ENCODE data around the gene COL6A3. TPM values are rescaled to one million over a fixed set of nuclear protein-coding genes. Genes with fewer than 3 reads are reported as not detected.

Gene COL6A3
- total and polyA plus RNA-seq, 8 donors, result 5.0 to 249 (median 17.1) TPM

DNA sequence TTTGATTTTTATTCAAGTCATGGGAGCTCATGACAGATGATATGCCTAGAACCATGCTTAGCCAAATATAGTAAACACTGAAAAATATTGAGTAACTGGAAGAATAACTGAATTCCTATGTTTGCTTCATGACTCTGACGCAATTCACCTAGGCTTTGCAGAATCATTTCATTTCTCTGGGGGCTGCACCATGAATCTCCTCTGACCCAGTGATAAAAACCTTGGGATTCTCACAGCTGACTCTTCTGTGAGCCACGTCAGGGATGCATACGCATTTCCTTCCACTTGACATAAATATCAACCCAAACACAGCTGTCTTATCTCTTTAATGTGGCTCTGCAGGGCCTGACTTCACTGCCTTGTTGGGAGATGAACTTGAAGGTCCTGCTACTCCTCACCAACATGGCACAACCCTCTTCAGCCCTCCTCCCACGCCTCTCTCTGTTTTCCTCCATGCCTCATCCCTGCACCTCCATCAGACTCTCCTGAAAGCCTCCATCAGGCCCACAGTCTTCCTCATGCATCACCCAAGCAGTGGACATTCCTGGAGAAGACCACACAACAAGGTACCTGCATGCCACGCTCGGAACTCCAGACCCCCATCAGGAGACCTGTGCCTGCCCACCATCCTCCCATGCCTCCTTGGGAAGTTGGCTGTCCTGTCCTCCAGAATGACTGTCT is 29.8 kb downstream of the COL6A3 start:
- intact Hi-C loops (cut with DNase I), result no loop called here
- H3K9me3 ChIP-seq, result no peaks in the 10 kb centered on the region
- H3K36me3 ChIP-seq, result no peaks in the 10 kb centered on the region
- TF ChIP-seq, protein P1, sequence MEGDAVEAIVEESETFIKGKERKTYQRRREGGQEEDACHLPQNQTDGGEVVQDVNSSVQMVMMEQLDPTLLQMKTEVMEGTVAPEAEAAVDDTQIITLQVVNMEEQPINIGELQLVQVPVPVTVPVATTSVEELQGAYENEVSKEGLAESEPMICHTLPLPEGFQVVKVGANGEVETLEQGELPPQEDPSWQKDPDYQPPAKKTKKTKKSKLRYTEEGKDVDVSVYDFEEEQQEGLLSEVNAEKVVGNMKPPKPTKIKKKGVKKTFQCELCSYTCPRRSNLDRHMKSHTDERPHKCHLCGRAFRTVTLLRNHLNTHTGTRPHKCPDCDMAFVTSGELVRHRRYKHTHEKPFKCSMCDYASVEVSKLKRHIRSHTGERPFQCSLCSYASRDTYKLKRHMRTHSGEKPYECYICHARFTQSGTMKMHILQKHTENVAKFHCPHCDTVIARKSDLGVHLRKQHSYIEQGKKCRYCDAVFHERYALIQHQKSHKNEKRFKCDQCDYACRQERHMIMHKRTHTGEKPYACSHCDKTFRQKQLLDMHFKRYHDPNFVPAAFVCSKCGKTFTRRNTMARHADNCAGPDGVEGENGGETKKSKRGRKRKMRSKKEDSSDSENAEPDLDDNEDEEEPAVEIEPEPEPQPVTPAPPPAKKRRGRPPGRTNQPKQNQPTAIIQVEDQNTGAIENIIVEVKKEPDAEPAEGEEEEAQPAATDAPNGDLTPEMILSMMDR (IDR thresholded peaks at IDR 0.05), result no peak
- 64 to 78% methylated on average over 6 of the region's 6 CpGs for WGBS, 2 donors
- no peak overlapping the region for H3K4me3 ChIP-seq
- ATAC-seq, result no peak
- FAIRE-seq, result no peak
- H3K27ac ChIP-seq, result no peak overlapping the region
- DNase-seq, result no peak
- no peaks in the 10 kb centered on the region for H3K27me3 ChIP-seq
- H3K4me1 ChIP-seq, result no peaks in the 10 kb centered on the region

DNA sequence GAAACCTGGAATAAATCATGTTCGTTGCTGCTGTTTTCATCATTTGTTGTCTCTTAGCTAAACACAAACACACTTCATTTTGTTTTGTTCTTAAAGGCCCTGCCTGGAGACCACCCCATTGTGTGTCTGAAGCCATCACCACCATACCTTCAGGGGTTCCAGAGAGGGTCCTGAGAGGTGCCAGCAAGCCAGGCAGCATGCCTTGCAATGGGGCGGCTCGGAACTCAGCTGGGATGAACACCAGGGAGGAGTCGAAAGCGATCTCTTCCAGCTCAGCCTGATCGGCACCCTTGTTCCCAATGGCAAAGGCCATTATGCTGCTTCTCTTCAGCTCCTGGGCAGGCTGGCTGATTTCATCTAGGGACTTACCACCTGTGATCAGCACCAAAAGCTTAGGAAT is 33.2 kb downstream of the COL6A3 start:
- H3K27me3 ChIP-seq, result no peaks in the 10 kb centered on the region
- H3K9me3 ChIP-seq, result no peaks in the 10 kb centered on the region
- H3K36me3 ChIP-seq, result no peaks in the 10 kb centered on the region
- 84 to 88% methylated on average over 6 of the region's 6 CpGs for WGBS, 2 donors
- ATAC-seq (no peak), DNase-seq (no peak), FAIRE-seq (no peak)
- H3K4me1 ChIP-seq, result no peaks in the 10 kb centered on the region
- TF ChIP-seq, protein P1 (IDR thresholded peaks at IDR 0.05), result no peak
- no peak overlapping the region for H3K27ac ChIP-seq
- no peak overlapping the region for H3K4me3 ChIP-seq
- intact Hi-C loops (cut with DNase I), result no loop called here

DNA sequence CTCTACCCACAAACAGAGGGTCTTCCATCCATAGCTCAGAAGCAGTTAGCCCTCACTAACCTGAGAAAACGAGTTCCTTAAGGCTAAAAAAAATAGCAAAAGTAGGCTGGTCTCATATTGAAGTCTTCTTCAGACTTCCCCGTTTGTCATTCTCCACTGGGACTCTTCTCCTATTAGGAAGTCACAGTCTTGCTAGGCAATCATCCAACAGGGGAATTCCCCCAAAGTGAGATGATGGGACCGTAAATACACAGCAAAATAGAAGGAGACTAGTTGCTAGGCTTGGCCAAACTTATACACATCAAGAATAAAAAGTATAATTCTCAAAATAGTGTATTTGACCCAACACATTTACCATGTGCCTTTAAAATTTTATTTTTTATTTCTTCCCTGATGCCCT is 34.3 kb downstream of the COL6A3 start:
- 37 to 41% methylated on average over 3 of the region's 3 CpGs for WGBS, 2 donors
- Histone ChIP-seq H3K27ac (no peak overlapping the region), H3K36me3 (no peaks in the 10 kb centered on the region), H3K4me1 (no peaks in the 10 kb centered on the region), H3K4me3 (no peak overlapping the region), H3K27me3 (no peaks in the 10 kb centered on the region), H3K9me3 (no peaks in the 10 kb centered on the region)
- FAIRE-seq, result no peak
- DNase-seq, result no peak
- intact Hi-C loops (cut with DNase I), result no loop called here
- no peak for ATAC-seq
- TF ChIP-seq, protein P1 (IDR thresholded peaks at IDR 0.05), result no peak

DNA sequence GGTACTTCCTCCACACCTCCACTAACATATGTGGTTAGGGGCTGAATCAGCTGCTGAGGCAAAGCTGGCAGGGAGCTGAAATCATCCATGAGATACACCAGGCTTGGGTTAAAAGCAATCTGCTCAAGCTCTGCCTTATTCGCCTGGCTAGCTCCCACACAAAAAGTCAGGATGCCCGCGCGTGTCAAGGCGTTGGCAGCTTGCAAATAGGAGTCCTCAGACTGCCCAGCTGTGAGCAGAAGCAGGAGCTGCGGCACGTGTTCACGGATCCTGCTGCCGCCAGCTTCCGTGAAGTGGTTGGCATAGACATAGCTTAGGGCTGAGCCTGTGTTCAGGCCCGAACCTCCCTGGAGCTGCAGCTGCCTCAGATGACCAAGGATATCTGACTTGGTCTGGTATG is 35.3 kb downstream of the COL6A3 start:
- no peak for DNase-seq
- Histone ChIP-seq H3K27ac (no peak overlapping the region), H3K36me3 (no peaks in the 10 kb centered on the region), H3K4me3 (no peak overlapping the region), H3K4me1 (no peaks in the 10 kb centered on the region), H3K27me3 (no peaks in the 10 kb centered on the region), H3K9me3 (no peaks in the 10 kb centered on the region)
- TF ChIP-seq, protein P1 (IDR thresholded peaks at IDR 0.05), result no peak
- ATAC-seq, result no peak
- no peak for FAIRE-seq
- 79 to 88% methylated on average over 11 of the region's 11 CpGs for WGBS, 2 donors
- intact Hi-C loops (cut with DNase I), result no loop called here

DNA sequence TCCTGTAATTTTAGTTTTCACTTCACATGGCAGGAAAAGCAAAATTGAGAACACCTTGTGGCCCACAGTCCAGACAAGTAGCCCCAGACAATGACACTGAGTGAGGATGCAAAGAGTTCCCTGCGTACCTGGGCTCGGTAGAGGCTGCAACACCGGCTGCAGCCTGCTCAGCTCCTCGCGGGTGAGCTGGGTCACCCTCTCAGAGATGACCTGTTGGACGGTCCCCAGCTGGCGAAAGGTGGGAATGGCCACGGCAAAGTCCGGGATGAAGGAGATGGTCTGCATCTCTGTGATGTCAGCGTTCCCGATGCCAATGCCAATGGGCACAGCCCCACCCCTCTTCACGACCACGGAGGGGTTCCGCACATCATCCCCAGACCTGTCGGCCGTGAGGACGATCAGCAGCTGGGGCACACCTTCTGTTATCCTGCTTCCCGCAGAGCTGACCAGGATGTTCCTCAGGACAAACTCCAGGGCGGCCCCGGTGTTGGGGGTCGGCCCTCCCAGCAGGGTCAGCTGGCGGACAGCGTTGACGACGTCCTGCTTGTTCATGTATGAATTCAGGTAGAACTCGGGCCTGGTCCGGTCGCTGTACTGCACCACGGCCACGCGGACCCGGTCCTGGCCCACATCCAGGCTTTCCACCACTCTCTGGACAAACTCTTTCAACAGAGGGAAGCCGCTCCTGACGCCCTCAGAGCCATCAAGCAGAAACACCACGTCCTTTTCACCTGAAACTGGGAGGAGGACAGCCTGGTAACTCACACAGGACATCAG is 39.5 kb downstream of the COL6A3 start:
- WGBS, 2 donors, result 76 to 81% methylated on average over 35 of the region's 35 CpGs
- Histone ChIP-seq H3K4me1 (no peaks in the 10 kb centered on the region), H3K27ac (no peak overlapping the region), H3K27me3 (no peaks in the 10 kb centered on the region), H3K4me3 (no peak overlapping the region), H3K36me3 (no peaks in the 10 kb centered on the region), H3K9me3 (no peaks in the 10 kb centered on the region)
- intact Hi-C loops (cut with DNase I), result no loop called here
- FAIRE-seq, result no peak
- TF ChIP-seq, protein P1 (IDR thresholded peaks at IDR 0.05), result no peak
- ATAC-seq, result no peak
- DNase-seq, result no peak
